Measurements from ENCODE around the gene IRX1.

IRX1 gene

GRCh38 chr5:3605298-3606010, 9.8 kb downstream of the IRX1 start:
- no peak for DNase-seq (ENCODE audit: low spot score)
- Histone ChIP-seq H3K9ac (ENCODE audit: low read depth, low read length, poor library complexity) (no peak overlapping the region), H2BK5ac (ENCODE audit: low read length) (peak overlapping the region; percentile 39), H3K27ac (replicated peaks; ENCODE audit: low read length) (no peak overlapping the region), H2BK120ac (ENCODE audit: low read depth, low read length) (no peak overlapping the region), H3K9me3 (replicated peaks in 1 of 2; ENCODE audit: control insufficient read depth in 2 of 2, insufficient read depth in 1 of 2, low read depth in 1 of 2, low read length in 2 of 2) (peaks cover 0 to 28% of the 10 kb centered on the region in 2 donors), H3K4me1 (ENCODE audit: control insufficient read depth in 2 of 2, insufficient read depth in 1 of 2, low read depth in 1 of 2, low read length in 2 of 2) (peaks cover 0 to 7% of the 10 kb centered on the region in 2 donors), H3K23ac (ENCODE audit: low read depth, low read length, poor library complexity) (no peak overlapping the region), H3K36me3 (replicated peaks in 1 of 2; ENCODE audit: control insufficient read depth in 2 of 2, insufficient read depth in 2 of 2, low read length in 2 of 2) (peaks cover 0 to 98% of the 10 kb centered on the region in 2 donors), H3K4me3 (ENCODE audit: low read length in 2 of 2) (no peak overlapping the region), H4K8ac (ENCODE audit: low read depth, low read length) (no peak overlapping the region), H3K4me2 (ENCODE audit: insufficient read depth, low read length, poor library complexity, severe bottlenecking) (no peak overlapping the region), H2AFZ (ENCODE audit: low read length) (no peak overlapping the region), H3K79me1 (ENCODE audit: low read depth, low read length) (no peaks in the 10 kb centered on the region), H2BK15ac (ENCODE audit: low read length) (peak overlapping the region; percentile 75), H3K4ac (ENCODE audit: low read length) (no peak overlapping the region), H3K18ac (ENCODE audit: low read length) (peak overlapping the region; percentile 76), H2BK12ac (ENCODE audit: low read length) (peak overlapping the region; percentile 41), H2AK5ac (ENCODE audit: low read depth, low read length) (peak overlapping the region; percentile 88), H4K91ac (ENCODE audit: low read depth, low read length, poor library complexity) (no peak overlapping the region), H3K27me3 (ENCODE audit: control insufficient read depth in 3 of 3, insufficient read depth in 3 of 3, low read depth in 1 of 3, low read length in 3 of 3) (peaks cover 0 to 62% (median 13%) of the 10 kb centered on the region in 3 experiments), H3K14ac (ENCODE audit: low read length) (peak overlapping the region; percentile 17)
- WGBS, 2 donors (ENCODE audit: extremely low coverage in 2 of 2, insufficient read length in 2 of 2, insufficient replicate concordance in 1 of 2) = no CpG with 5 or more reads among the region's 32 CpGs

- no peaks in the 10 kb centered on the region for H3K79me1 ChIP-seq (ENCODE audit: low read depth, low read length)
- H4K8ac ChIP-seq (ENCODE audit: low read depth, low read length) = no peak overlapping the region
- no CpG with 5 or more reads among the region's 50 CpGs for WGBS, 2 donors (ENCODE audit: extremely low coverage in 2 of 2, insufficient read length in 2 of 2, insufficient replicate concordance in 1 of 2)
- H2BK12ac ChIP-seq (ENCODE audit: low read length) = peak overlapping the region; percentile 58
- peaks cover 0 to 7% of the 10 kb centered on the region in 2 donors for H3K4me1 ChIP-seq (ENCODE audit: control insufficient read depth in 2 of 2, insufficient read depth in 1 of 2, low read depth in 1 of 2, low read length in 2 of 2)
- peak overlapping the region; percentile 60 for H3K9ac ChIP-seq (ENCODE audit: low read depth, low read length, poor library complexity)
- H4K91ac ChIP-seq (ENCODE audit: low read depth, low read length, poor library complexity) = no peak overlapping the region
- H3K27ac ChIP-seq (replicated peaks; ENCODE audit: low read length) = no peak overlapping the region
- H3K14ac ChIP-seq (ENCODE audit: low read length) = peak overlapping the region; percentile 21
- peak overlapping the region; percentile 78 for H3K4me2 ChIP-seq (ENCODE audit: insufficient read depth, low read length, poor library complexity, severe bottlenecking)
- H2AK5ac ChIP-seq (ENCODE audit: low read depth, low read length) = peak overlapping the region; percentile 63
- peaks cover 0 to 98% of the 10 kb centered on the region in 2 donors for H3K36me3 ChIP-seq (replicated peaks in 1 of 2; ENCODE audit: control insufficient read depth in 2 of 2, insufficient read depth in 2 of 2, low read length in 2 of 2)
- peaks cover 0 to 54% (median 12%) of the 10 kb centered on the region in 3 experiments for H3K27me3 ChIP-seq (ENCODE audit: control insufficient read depth in 3 of 3, insufficient read depth in 3 of 3, low read depth in 1 of 3, low read length in 3 of 3)
- H2BK120ac ChIP-seq (ENCODE audit: low read depth, low read length) = no peak overlapping the region
- H3K4me3 ChIP-seq (ENCODE audit: low read length in 2 of 2) = peak overlapping the region in 1 of 2 donors; percentile 66
- H2AFZ ChIP-seq (ENCODE audit: low read length) = no peak overlapping the region
- H2BK5ac ChIP-seq (ENCODE audit: low read length) = no peak overlapping the region
- peaks cover 0 to 23% of the 10 kb centered on the region in 2 donors for H3K9me3 ChIP-seq (replicated peaks in 1 of 2; ENCODE audit: control insufficient read depth in 2 of 2, insufficient read depth in 1 of 2, low read depth in 1 of 2, low read length in 2 of 2)
- H3K23ac ChIP-seq (ENCODE audit: low read depth, low read length, poor library complexity) = no peak overlapping the region
- peak overlapping the region; percentile 81 for H2BK15ac ChIP-seq (ENCODE audit: low read length)
- no peak for DNase-seq (ENCODE audit: low spot score)
- no peak overlapping the region for H3K4ac ChIP-seq (ENCODE audit: low read length)
- peak overlapping the region; percentile 96 for H3K18ac ChIP-seq (ENCODE audit: low read length)
Observed at GRCh38 chr5:3606121-3606831, 10.6 kb downstream of the IRX1 start.

GRCh38 chr5:3607541-3608181, 12.0 kb downstream of the IRX1 start:
- DNase-seq (ENCODE audit: low spot score) = no peak
- H2BK12ac ChIP-seq (ENCODE audit: low read length) = no peak overlapping the region
- no peak overlapping the region for H3K14ac ChIP-seq (ENCODE audit: low read length)
- no peak overlapping the region for H3K4ac ChIP-seq (ENCODE audit: low read length)
- peaks cover 0 to 6% of the 10 kb centered on the region in 2 donors for H3K4me1 ChIP-seq (ENCODE audit: control insufficient read depth in 2 of 2, insufficient read depth in 1 of 2, low read depth in 1 of 2, low read length in 2 of 2)
- H3K36me3 ChIP-seq (replicated peaks in 1 of 2; ENCODE audit: control insufficient read depth in 2 of 2, insufficient read depth in 2 of 2, low read length in 2 of 2) = peaks cover 0 to 95% of the 10 kb centered on the region in 2 donors
- no peak overlapping the region for H2BK5ac ChIP-seq (ENCODE audit: low read length)
- no peak overlapping the region for H3K9ac ChIP-seq (ENCODE audit: low read depth, low read length, poor library complexity)
- H2AK5ac ChIP-seq (ENCODE audit: low read depth, low read length) = no peak overlapping the region
- H3K79me1 ChIP-seq (ENCODE audit: low read depth, low read length) = no peaks in the 10 kb centered on the region
- no peak overlapping the region for H2BK15ac ChIP-seq (ENCODE audit: low read length)
- no peak overlapping the region for H3K18ac ChIP-seq (ENCODE audit: low read length)
- WGBS, 2 donors (ENCODE audit: extremely low coverage in 2 of 2, insufficient read length in 2 of 2, insufficient replicate concordance in 1 of 2) = no CpG with 5 or more reads among the region's 11 CpGs
- peaks cover 0 to 40% (median 0%) of the 10 kb centered on the region in 3 experiments for H3K27me3 ChIP-seq (ENCODE audit: control insufficient read depth in 3 of 3, insufficient read depth in 3 of 3, low read depth in 1 of 3, low read length in 3 of 3)
- no peak overlapping the region for H3K27ac ChIP-seq (replicated peaks; ENCODE audit: low read length)
- no peak overlapping the region for H3K4me3 ChIP-seq (ENCODE audit: low read length in 2 of 2)
- no peak overlapping the region for H2AFZ ChIP-seq (ENCODE audit: low read length)
- H3K4me2 ChIP-seq (ENCODE audit: insufficient read depth, low read length, poor library complexity, severe bottlenecking) = no peak overlapping the region
- no peak overlapping the region for H3K23ac ChIP-seq (ENCODE audit: low read depth, low read length, poor library complexity)
- H3K9me3 ChIP-seq (replicated peaks in 1 of 2; ENCODE audit: control insufficient read depth in 2 of 2, insufficient read depth in 1 of 2, low read depth in 1 of 2, low read length in 2 of 2) = peaks cover 0 to 9% of the 10 kb centered on the region in 2 donors
- no peak overlapping the region for H4K8ac ChIP-seq (ENCODE audit: low read depth, low read length)
- H2BK120ac ChIP-seq (ENCODE audit: low read depth, low read length) = no peak overlapping the region
- no peak overlapping the region for H4K91ac ChIP-seq (ENCODE audit: low read depth, low read length, poor library complexity)
